Mesendoderm (in vitro differentiated cells): ENCODE results near the gene SNX24.
"Not testable (repeated sequence)": the region's sequence is repeated elsewhere in the genome, so short reads cannot be mapped to it uniquely, and the experiment has no call there.

Experiments used
- DNase-seq: peaks from one replicate; pipeline ENCODE4 v3.0.0; 2013
- H2AK5ac ChIP-seq: 2 replicates; pipeline ENCODE4 v1.6.1; 2013; ENCODE audit warnings: low read length, inconsistent platforms
- H2BK120ac ChIP-seq: 2 replicates; pipeline ENCODE4 v1.6.1; 2013; ENCODE audit warnings: low read depth, mild to moderate bottlenecking, low read length, moderate library complexity, mixed read lengths
- H2BK15ac ChIP-seq: replicated peaks from 2 replicates; pipeline ENCODE4 v1.6.1; 2013; ENCODE audit warnings: low read depth, mild to moderate bottlenecking, moderate library complexity
- H2BK5ac ChIP-seq: 2 replicates; pipeline ENCODE4 v1.6.1; 2013; ENCODE audit warnings: low read length, inconsistent platforms
- H3K18ac ChIP-seq: 2 replicates; pipeline ENCODE4 v1.6.1; 2013; ENCODE audit warnings: mild to moderate bottlenecking, low read length, mixed read lengths
- H3K23ac ChIP-seq: one replicate; pipeline ENCODE4 v1.6.1; 2013; ENCODE audit warnings: low read length
- H3K27ac ChIP-seq: 2 replicates; pipeline ENCODE4 v1.5.1; 2013; ENCODE audit warnings: low read depth, mild to moderate bottlenecking, inconsistent platforms, low read length, moderate library complexity
- H3K27me3 ChIP-seq: 2 replicates; pipeline ENCODE4 v1.6.1; 2013; ENCODE audit warnings: low read length, control low read depth, mild to moderate bottlenecking, inconsistent platforms; ENCODE audit not compliant: insufficient read depth, poor library complexity
- H3K36me3 ChIP-seq: 2 replicates; pipeline ENCODE4 v1.6.1; 2013; ENCODE audit warnings: low read length, inconsistent platforms; ENCODE audit not compliant: control insufficient read depth, insufficient read depth
- H3K4ac ChIP-seq: one replicate; pipeline ENCODE4 v1.6.1; 2013; ENCODE audit warnings: low read depth, mild to moderate bottlenecking, low read length, moderate library complexity
- H3K4me1 ChIP-seq: 2 replicates; pipeline ENCODE4 v1.6.1; 2013; ENCODE audit warnings: low read depth, low read length, inconsistent platforms; ENCODE audit not compliant: control insufficient read depth
- H3K4me2 ChIP-seq: 2 replicates; pipeline ENCODE4 v1.6.1; 2013; ENCODE audit warnings: low read length
- H3K4me3 ChIP-seq: 2 replicates; pipeline ENCODE4 v1.5.1; 2013; ENCODE audit warnings: mild to moderate bottlenecking, low read length
- H3K56ac ChIP-seq: one replicate; pipeline ENCODE4 v1.6.1; 2013; ENCODE audit warnings: low read length
- H3K79me1 ChIP-seq: 2 replicates; pipeline ENCODE4 v1.6.1; 2013; ENCODE audit warnings: low read length, inconsistent platforms
- H3K79me2 ChIP-seq: 2 replicates; pipeline ENCODE4 v1.6.1; 2013; ENCODE audit warnings: mild to moderate bottlenecking, low read length; ENCODE audit not compliant: control insufficient read depth, insufficient read depth
- H3K9ac ChIP-seq: 2 replicates; pipeline ENCODE4 v1.6.1; 2013; ENCODE audit warnings: low read length, inconsistent platforms
- H4K5ac ChIP-seq: one replicate; pipeline ENCODE4 v1.6.1; 2013; ENCODE audit warnings: low read length
- H4K8ac ChIP-seq: one replicate; pipeline ENCODE4 v1.6.1; 2013; ENCODE audit warnings: low read depth, mild to moderate bottlenecking, control low read depth, low read length, moderate library complexity
- WGBS: extraction: QIAGEN DNeasy Blood & Tissue Kit; methylation state at CpG from one replicate; pipeline ENCODE4 v1.1.7; 2013; ENCODE audit warnings: low lambda C conversion rate, missing lambda C conversion rate; ENCODE audit not compliant: insufficient coverage; ENCODE audit errors: extremely low coverage; 5-methylcytosine and 5-hydroxymethylcytosine counted together

Gene SNX24

DNA sequence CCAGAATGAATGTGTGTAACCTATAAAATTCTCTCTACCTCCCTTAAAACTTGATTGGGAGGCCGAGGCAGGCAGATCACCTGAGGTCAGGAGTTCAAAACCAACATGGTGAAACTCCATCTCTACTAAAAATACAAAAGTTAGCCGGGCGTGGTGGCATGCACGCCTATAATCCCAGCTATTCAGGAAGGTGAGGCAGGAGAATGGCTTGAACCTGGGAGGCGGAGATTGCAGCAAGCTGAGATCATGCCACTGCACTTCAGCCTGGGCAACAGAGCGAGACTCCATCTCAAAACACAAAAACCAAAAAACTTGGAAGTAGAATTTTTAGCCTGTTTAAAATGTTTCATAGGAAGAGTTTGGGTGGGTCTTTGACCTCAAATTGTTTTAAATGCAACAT is 122.6 kb downstream of the SNX24 start:
- H2BK5ac ChIP-seq, H3K4me2 ChIP-seq, H3K4me1 ChIP-seq, H3K79me2 ChIP-seq, H2BK15ac ChIP-seq, H3K4ac ChIP-seq, H2AK5ac ChIP-seq, H3K79me1 ChIP-seq, H3K56ac ChIP-seq, H4K8ac ChIP-seq, DNase-seq, H3K27ac ChIP-seq, H3K23ac ChIP-seq, H3K36me3 ChIP-seq, H2BK120ac ChIP-seq, H3K27me3 ChIP-seq, H3K18ac ChIP-seq, H4K5ac ChIP-seq, H3K9ac ChIP-seq, H3K4me3 ChIP-seq: not testable (repeated sequence)
- WGBS: no CpG with 5 or more reads among the region's 6 CpGs

- no peak overlapping the region for H2BK120ac ChIP-seq
- no peak overlapping the region for H3K18ac ChIP-seq
- no peak overlapping the region for H3K23ac ChIP-seq
- H3K79me2 ChIP-seq: no peaks in the 10 kb centered on the region
- H2BK15ac ChIP-seq: no peak overlapping the region
- no peak overlapping the region for H4K8ac ChIP-seq
- no peaks in the 10 kb centered on the region for H3K36me3 ChIP-seq
- no peak overlapping the region for H3K56ac ChIP-seq
- no peak overlapping the region for H3K27ac ChIP-seq
- H3K4me3 ChIP-seq: no peak overlapping the region
- H4K5ac ChIP-seq: no peak overlapping the region
- DNase-seq: no peak
- no peaks in the 10 kb centered on the region for H3K27me3 ChIP-seq
- H3K4me1 ChIP-seq: no peaks in the 10 kb centered on the region
- no peak overlapping the region for H2AK5ac ChIP-seq
- H3K4ac ChIP-seq: no peak overlapping the region
- no peaks in the 10 kb centered on the region for H3K79me1 ChIP-seq
- no peak overlapping the region for H2BK5ac ChIP-seq
- no peak overlapping the region for H3K9ac ChIP-seq
- no peak overlapping the region for H3K4me2 ChIP-seq
- no CpG with 5 or more reads among the region's 2 CpGs for WGBS
Observed at GRCh38 chr5:122971333-122971732, 125.9 kb downstream of the SNX24 start.

DNA sequence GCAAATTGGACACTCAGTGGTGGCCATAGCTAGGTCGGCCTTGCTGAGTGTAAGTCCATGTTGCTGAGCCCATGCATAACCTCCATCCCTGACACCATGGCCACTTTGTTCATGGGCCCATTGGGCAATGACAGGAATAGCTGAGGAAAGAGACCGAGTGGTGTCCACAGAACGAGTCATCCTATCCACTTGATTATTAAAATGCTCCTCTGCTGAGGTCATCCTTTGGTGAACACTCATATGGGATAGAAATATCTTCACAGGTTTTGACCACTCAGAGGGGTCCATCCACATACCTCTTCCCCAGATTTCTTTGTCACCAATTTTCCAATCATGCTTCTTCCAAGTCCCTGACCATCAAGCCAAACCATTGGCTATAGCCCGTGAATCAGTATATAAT is 127.5 kb downstream of the SNX24 start:
- Histone ChIP-seq H3K4me2 (no peak overlapping the region), H3K36me3 (no peaks in the 10 kb centered on the region), H4K8ac (no peak overlapping the region), H3K9ac (no peak overlapping the region), H3K79me1 (no peaks in the 10 kb centered on the region), H3K23ac (no peak overlapping the region), H4K5ac (no peak overlapping the region), H3K27ac (no peak overlapping the region), H3K56ac (no peak overlapping the region), H3K4me3 (no peak overlapping the region), H2BK15ac (no peak overlapping the region), H2AK5ac (no peak overlapping the region), H3K4ac (no peak overlapping the region), H3K27me3 (no peaks in the 10 kb centered on the region), H2BK120ac (no peak overlapping the region), H2BK5ac (no peak overlapping the region), H3K4me1 (no peaks in the 10 kb centered on the region), H3K79me2 (no peaks in the 10 kb centered on the region), H3K18ac (no peak overlapping the region)
- DNase-seq: no peak
- WGBS: no CpG with 5 or more reads among the region's 4 CpGs

GRCh38 chr5:122973759-122974158 is 128.3 kb downstream of the SNX24 start:
- not testable (repeated sequence) for H3K4me3 ChIP-seq, H2BK120ac ChIP-seq, H3K9ac ChIP-seq, H2BK15ac ChIP-seq, H3K4ac ChIP-seq, H3K79me1 ChIP-seq, H3K36me3 ChIP-seq, H2BK5ac ChIP-seq, H3K27ac ChIP-seq, H3K4me1 ChIP-seq, H3K56ac ChIP-seq, H3K23ac ChIP-seq, H2AK5ac ChIP-seq, H4K8ac ChIP-seq, DNase-seq, H3K27me3 ChIP-seq, H4K5ac ChIP-seq, H3K18ac ChIP-seq, H3K4me2 ChIP-seq, H3K79me2 ChIP-seq
- no CpG with 5 or more reads among the region's 1 CpG for WGBS

DNA sequence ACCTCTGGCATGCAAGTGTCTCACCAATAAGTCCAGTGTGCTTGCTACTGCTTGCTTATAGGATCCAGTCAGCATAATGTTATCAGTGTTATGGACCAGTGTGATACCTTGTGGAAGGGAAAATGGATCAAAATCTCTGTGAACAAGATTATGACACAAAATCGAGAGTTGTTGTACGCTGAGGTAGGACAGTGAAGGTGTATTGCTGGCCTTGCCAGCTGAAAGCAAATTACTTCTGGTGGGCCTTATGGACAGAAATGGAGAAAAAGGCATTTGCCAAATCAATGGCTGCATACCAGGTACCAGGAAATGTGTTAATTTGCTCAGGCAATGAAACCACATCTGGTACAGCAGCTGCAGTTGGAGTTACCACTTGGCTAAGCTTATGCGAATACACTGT is 128.8 kb downstream of the SNX24 start:
- WGBS: no CpG with 5 or more reads among the region's 3 CpGs
- H3K4me1 ChIP-seq: not testable (repeated sequence)

GRCh38 chr5:122977319-122977718 is 131.9 kb downstream of the SNX24 start:
- H4K5ac ChIP-seq: no peak overlapping the region
- no peak overlapping the region for H3K56ac ChIP-seq
- H3K4me3 ChIP-seq: no peak overlapping the region
- H3K9ac ChIP-seq: no peak overlapping the region
- no peak overlapping the region for H4K8ac ChIP-seq
- H3K79me2 ChIP-seq: no peaks in the 10 kb centered on the region
- no peak overlapping the region for H2AK5ac ChIP-seq
- no peak overlapping the region for H3K4ac ChIP-seq
- H2BK15ac ChIP-seq: no peak overlapping the region
- H2BK120ac ChIP-seq: no peak overlapping the region
- no peak for DNase-seq
- no CpG with 5 or more reads among the region's 2 CpGs for WGBS
- no peak overlapping the region for H3K4me2 ChIP-seq
- no peaks in the 10 kb centered on the region for H3K79me1 ChIP-seq
- no peaks in the 10 kb centered on the region for H3K36me3 ChIP-seq
- H3K27me3 ChIP-seq: no peaks in the 10 kb centered on the region
- no peak overlapping the region for H3K27ac ChIP-seq
- H3K18ac ChIP-seq: no peak overlapping the region
- H3K4me1 ChIP-seq: no peaks in the 10 kb centered on the region
- H3K23ac ChIP-seq: no peak overlapping the region
- H2BK5ac ChIP-seq: no peak overlapping the region

More for the DNA sequence above, 128.8 kb downstream of the SNX24 start:
- H3K23ac ChIP-seq, H3K27ac ChIP-seq, H2BK5ac ChIP-seq, H3K27me3 ChIP-seq, DNase-seq, H3K36me3 ChIP-seq, H4K5ac ChIP-seq, H2BK15ac ChIP-seq, H3K18ac ChIP-seq, H3K4me3 ChIP-seq, H3K79me2 ChIP-seq, H3K56ac ChIP-seq, H3K79me1 ChIP-seq, H3K4ac ChIP-seq, H2BK120ac ChIP-seq, H4K8ac ChIP-seq, H3K4me2 ChIP-seq, H3K9ac ChIP-seq, H2AK5ac ChIP-seq: not testable (repeated sequence)
